Stimulated activated CD8-positive, alpha-beta memory T cell treated with anti-CD3 and anti-CD28 coated beads, Interleukin-4, amount 100 ng/mL, for 48 hours (primary cell): ENCODE measurements around the gene PRKCA.
A peak's percentile ranks its signal among the peaks of the same experiment; 100 is the strongest.
"Not testable (repeated sequence)": the region's sequence is repeated elsewhere in the genome, so short reads cannot be mapped to it uniquely, and the experiment has no call there.

ENCODE experiments used
- DNase-seq: peaks from one replicate; pipeline ENCODE4 v3.0.0-alpha.2; 2020

The PRKCA gene

GRCh38 chr17:66583112-66583748, 280.8 kb downstream of the PRKCA start:
- no peak for DNase-seq

- no peak for DNase-seq
Observed at GRCh38 chr17:66584927-66585326, 282.5 kb downstream of the PRKCA start.

- DNase-seq, result no peak
Observed at GRCh38 chr17:66585472-66585871, 283.1 kb downstream of the PRKCA start.

GRCh38 chr17:66589892-66590291, 287.5 kb downstream of the PRKCA start:
- no peak for DNase-seq

GRCh38 chr17:66593116-66593515, 290.7 kb downstream of the PRKCA start:
- DNase-seq, result no peak

- no peak for DNase-seq
Observed at GRCh38 chr17:66595893-66596292, 293.5 kb downstream of the PRKCA start.

GRCh38 chr17:66602659-66603384, 300.4 kb downstream of the PRKCA start:
- DNase-seq, result no peak

GRCh38 chr17:66604376-66604775, 302.0 kb downstream of the PRKCA start:
- DNase-seq, result no peak

- DNase-seq, result no peak
Observed at GRCh38 chr17:66605541-66605940, 303.1 kb downstream of the PRKCA start.

- DNase-seq, result no peak
Observed at GRCh38 chr17:66610361-66611133, 308.1 kb downstream of the PRKCA start.

GRCh38 chr17:66611397-66611796, 309.0 kb downstream of the PRKCA start:
- no peak for DNase-seq

GRCh38 chr17:66612993-66613392, 310.6 kb downstream of the PRKCA start:
- no peak for DNase-seq

- no peak for DNase-seq
Observed at GRCh38 chr17:66614469-66614868, 312.1 kb downstream of the PRKCA start.

- DNase-seq, result no peak
Observed at GRCh38 chr17:66619206-66619605, 316.8 kb downstream of the PRKCA start.

GRCh38 chr17:66620528-66620927, 318.1 kb downstream of the PRKCA start:
- DNase-seq, result no peak

- DNase-seq, result not testable (repeated sequence)
Observed at GRCh38 chr17:66624630-66625029, 322.2 kb downstream of the PRKCA start.

GRCh38 chr17:66625311-66625767, 322.9 kb downstream of the PRKCA start:
- DNase-seq, result no peak

GRCh38 chr17:66627985-66628384, 325.6 kb downstream of the PRKCA start:
- DNase-seq, result no peak

- no peak for DNase-seq
Observed at GRCh38 chr17:66629762-66630161, 327.3 kb downstream of the PRKCA start.

GRCh38 chr17:66630379-66630778, 328.0 kb downstream of the PRKCA start:
- no peak for DNase-seq

GRCh38 chr17:66630828-66631472, 328.5 kb downstream of the PRKCA start:
- DNase-seq, result no peak

GRCh38 chr17:66632731-66633130, 330.3 kb downstream of the PRKCA start:
- no peak for DNase-seq

- peak; percentile 60 for DNase-seq
Observed at GRCh38 chr17:66633317-66633965, 331.0 kb downstream of the PRKCA start.
